Glomerular visceral epithelial cell (primary cell): ENCODE measurements around the gene PGAM1.
"Not testable (repeated sequence)": the region's sequence is repeated elsewhere in the genome, so short reads cannot be mapped to it uniquely, and the experiment has no call there.

ENCODE experiments used
- DNase-seq: peaks from one replicate; pipeline ENCODE4 v3.0.0-alpha.2; 2016; ENCODE audit errors: extremely low spot score

The PGAM1 gene

GRCh38 chr10:97425964-97426775, at the start of gene PGAM1:
Gene PGAM1, plus strand, starts transcription at chr10:97426191. Its CDS starts 117 bp downstream, at chr10:97426308.
- peak; percentile 98 for DNase-seq

GRCh38 chr10:97376413-97376812, 49.6 kb upstream of the PGAM1 start:
- DNase-seq, result no peak

GRCh38 chr10:97378933-97379921, 46.8 kb upstream of the PGAM1 start:
- no peak for DNase-seq

- no peak for DNase-seq
These were observed 45.5 kb upstream of the PGAM1 start for GRCh38 chr10:97380516-97380915.

GRCh38 chr10:97381626-97382025, 44.4 kb upstream of the PGAM1 start:
- no peak for DNase-seq

GRCh38 chr10:97383159-97383558, 42.8 kb upstream of the PGAM1 start:
- no peak for DNase-seq

- no peak for DNase-seq
These were observed 41.8 kb upstream of the PGAM1 start for GRCh38 chr10:97384156-97384555.

- DNase-seq, result no peak
These were observed 41.4 kb upstream of the PGAM1 start for GRCh38 chr10:97384641-97385040.

GRCh38 chr10:97385565-97385964, 40.4 kb upstream of the PGAM1 start:
- DNase-seq, result no peak

GRCh38 chr10:97388152-97388551, 37.8 kb upstream of the PGAM1 start:
- no peak for DNase-seq

- no peak for DNase-seq
These were observed 35.9 kb upstream of the PGAM1 start for GRCh38 chr10:97390091-97390490.

- no peak for DNase-seq
These were observed 32.9 kb upstream of the PGAM1 start for GRCh38 chr10:97393034-97393573.

GRCh38 chr10:97396056-97396455, 29.9 kb upstream of the PGAM1 start:
- no peak for DNase-seq

- DNase-seq, result peak; percentile 70
These were observed 26.0 kb upstream of the PGAM1 start for GRCh38 chr10:97399843-97400545.

- DNase-seq, result peak; percentile 95
These were observed 25.1 kb upstream of the PGAM1 start, which contains the start of gene RRP12 for GRCh38 chr10:97400665-97401454. Gene RRP12, minus strand, starts transcription at chr10:97401340. Its CDS starts 109 bp downstream, at chr10:97401231.

GRCh38 chr10:97401455-97401919, 24.5 kb upstream of the PGAM1 start:
- no peak for DNase-seq

- DNase-seq, result no peak
These were observed 21.9 kb upstream of the PGAM1 start for GRCh38 chr10:97404044-97404443.

GRCh38 chr10:97406064-97406463, 19.9 kb upstream of the PGAM1 start:
- no peak for DNase-seq

- not testable (repeated sequence) for DNase-seq
These were observed 19.5 kb upstream of the PGAM1 start for GRCh38 chr10:97406483-97406882.

GRCh38 chr10:97407211-97407951, 18.6 kb upstream of the PGAM1 start:
- peak; percentile 81 for DNase-seq
